Measurements from ENCODE around the gene PAX7. TPM values are rescaled to one million over a fixed set of nuclear protein-coding genes. Genes with fewer than 3 reads are reported as not detected.
A peak's percentile ranks its signal among the peaks of the same experiment; 100 is the strongest.

The PAX7 gene
- total and polyA plus RNA-seq, 2 experiments from 2014 or later = not detected

GRCh38 chr1:18612073-18612472 is 18.6 kb upstream of the PAX7 start:
- H3K27me3 ChIP-seq = peaks cover 79% of the 10 kb centered on the region
- no peaks in the 10 kb centered on the region for H3K36me3 ChIP-seq
- H3K4me3 ChIP-seq = no peak overlapping the region
- H3K27ac ChIP-seq = no peak overlapping the region
- DNase-seq (ENCODE audit: low read depth in 1 of 2, low spot score in 1 of 2) = no peak
- no peaks in the 10 kb centered on the region for H3K4me1 ChIP-seq (ENCODE audit: low read depth)
- H3K9me3 ChIP-seq (ENCODE audit: low read depth) = no peaks in the 10 kb centered on the region
- no peak for TF ChIP-seq CTCF (IDR thresholded peaks at IDR 0.05; ENCODE audit: low read depth, low read length)

GRCh38 chr1:18614069-18614735 is 16.4 kb upstream of the PAX7 start:
- no peak for DNase-seq (ENCODE audit: low read depth in 1 of 2, low spot score in 1 of 2)
- no peak for TF ChIP-seq CTCF (IDR thresholded peaks at IDR 0.05; ENCODE audit: low read depth, low read length)
- Histone ChIP-seq H3K27ac (no peak overlapping the region), H3K9me3 (ENCODE audit: low read depth) (no peaks in the 10 kb centered on the region), H3K4me3 (no peak overlapping the region), H3K27me3 (peaks cover 93% of the 10 kb centered on the region), H3K4me1 (ENCODE audit: low read depth) (no peaks in the 10 kb centered on the region), H3K36me3 (no peaks in the 10 kb centered on the region)

- Histone ChIP-seq H3K36me3 (no peaks in the 10 kb centered on the region), H3K27ac (no peak overlapping the region), H3K27me3 (peaks cover 96% of the 10 kb centered on the region), H3K4me1 (ENCODE audit: low read depth) (no peaks in the 10 kb centered on the region), H3K9me3 (ENCODE audit: low read depth) (no peaks in the 10 kb centered on the region), H3K4me3 (no peak overlapping the region)
- TF ChIP-seq CTCF (IDR thresholded peaks at IDR 0.05; ENCODE audit: low read depth, low read length) = no peak
- DNase-seq (ENCODE audit: low read depth in 1 of 2, low spot score in 1 of 2) = peak in 1 of 2 donors; percentile 23
Measured at GRCh38 chr1:18618546-18619466, 11.8 kb upstream of the PAX7 start.

GRCh38 chr1:18619467-18619835 is 11.2 kb upstream of the PAX7 start:
- H3K27ac ChIP-seq = no peak overlapping the region
- no peak for TF ChIP-seq CTCF (IDR thresholded peaks at IDR 0.05; ENCODE audit: low read depth, low read length)
- H3K36me3 ChIP-seq = no peaks in the 10 kb centered on the region
- peaks cover 96% of the 10 kb centered on the region for H3K27me3 ChIP-seq
- DNase-seq (ENCODE audit: low read depth in 1 of 2, low spot score in 1 of 2) = no peak
- H3K4me1 ChIP-seq (ENCODE audit: low read depth) = no peaks in the 10 kb centered on the region
- H3K4me3 ChIP-seq = no peak overlapping the region
- H3K9me3 ChIP-seq (ENCODE audit: low read depth) = no peaks in the 10 kb centered on the region

- Histone ChIP-seq H3K4me3 (no peak overlapping the region), H3K4me1 (ENCODE audit: low read depth) (peaks cover 9% of the 10 kb centered on the region), H3K36me3 (no peaks in the 10 kb centered on the region), H3K9me3 (ENCODE audit: low read depth) (no peaks in the 10 kb centered on the region), H3K27me3 (peaks cover 99% of the 10 kb centered on the region), H3K27ac (no peak overlapping the region)
- no peak for DNase-seq (ENCODE audit: low read depth in 1 of 2, low spot score in 1 of 2)
- TF ChIP-seq CTCF (IDR thresholded peaks at IDR 0.05; ENCODE audit: low read depth, low read length) = no peak
Measured at GRCh38 chr1:18628511-18628910, 2.1 kb upstream of the PAX7 start.

Measured in cardiac muscle cell (in vitro differentiated cells and primary cell).